Liver (tissue), 3 donors: Measurements from ENCODE around the gene KNCN.

Experiments
- ATF3 ChIP-seq: IDR thresholded peaks from 2 replicates; pipeline ENCODE4 v1.6.1; 2016; ENCODE audit warnings: antibody characterized with exemption
- CTCF ChIP-seq: fragments of 150-350 bp; IDR thresholded peaks from 2 replicates; pipeline ENCODE4 v1.5.1; 2017; ENCODE audit warnings: improper control_type of control experiment, low read depth, low read length; ENCODE audit not compliant: missing input control
- EGR1 ChIP-seq, 2 donors: IDR thresholded peaks; 2 replicates each; pipeline ENCODE4 v1.6.1; 2016 to 2018; ENCODE audit warnings: antibody characterized with exemption in 2 of 2, low read depth in 2 of 2
- FOXA1 ChIP-seq: IDR thresholded peaks from 2 replicates; pipeline ENCODE4 v1.6.1; 2016; ENCODE audit warnings: antibody characterized with exemption
- GABPA ChIP-seq, 2 donors: IDR thresholded peaks in 1 of 2; conservative IDR thresholded peaks in 1 of 2; 2 replicates each; pipeline ENCODE4 v1.6.1; 2016; ENCODE audit warnings: antibody characterized with exemption in 2 of 2, mild to moderate bottlenecking in 1 of 2, moderate library complexity in 1 of 2
- JUND ChIP-seq, 2 donors: IDR thresholded peaks; 2 replicates each; pipeline ENCODE4 v1.6.1; 2016; ENCODE audit warnings: antibody characterized with exemption in 2 of 2
- MAX ChIP-seq: IDR thresholded peaks from 2 replicates; pipeline ENCODE4 v1.6.1; 2016; ENCODE audit warnings: antibody characterized with exemption
- RAD21 ChIP-seq, 2 donors: IDR thresholded peaks; 2 replicates each; pipeline ENCODE4 v1.6.1; 2016; ENCODE audit warnings: antibody characterized with exemption in 2 of 2, mild to moderate bottlenecking in 2 of 2
- REST ChIP-seq: IDR thresholded peaks from 2 replicates; pipeline ENCODE4 v1.6.1; 2016; ENCODE audit warnings: antibody characterized with exemption, mild to moderate bottlenecking
- SP1 ChIP-seq: IDR thresholded peaks from 2 replicates; pipeline ENCODE4 v1.6.1; 2018; ENCODE audit warnings: antibody characterized with exemption, mild to moderate bottlenecking
- TAF1 ChIP-seq: conservative IDR thresholded peaks from 2 replicates; pipeline ENCODE4 v1.6.1; 2016; ENCODE audit warnings: antibody characterized with exemption, mild to moderate bottlenecking
- YY1 ChIP-seq: IDR thresholded peaks from 2 replicates; pipeline ENCODE4 v1.6.1; 2016; ENCODE audit warnings: antibody characterized with exemption, mild to moderate bottlenecking
- ZBTB33 ChIP-seq: IDR thresholded peaks from 2 replicates; pipeline ENCODE4 v1.6.1; 2016; ENCODE audit warnings: antibody characterized with exemption
- donor health status: healthy.
- donor health status: healthy.

- TF ChIP-seq REST (no peak), TAF1 (no peak), CTCF (no peak), RAD21 (IDR thresholded peaks at IDR 0.05) (no peak), SP1 (no peak), JUND (IDR thresholded peaks at IDR 0.05) (no peak), GABPA (IDR thresholded peaks at IDR 0.05 in 1 of 2, conservative IDR thresholded peaks at IDR 0.05 in 1 of 2) (no peak), MAX (no peak), FOXA1 (no peak), ATF3 (no peak), YY1 (no peak), EGR1 (IDR thresholded peaks at IDR 0.05; ENCODE audit: low read depth in 2 of 2) (no peak), ZBTB33 (no peak)
Observed at GRCh38 chr1:46501528-46501927, 49.9 kb downstream of the KNCN start.
